Vagina (tissue), 2 donors: Measurements from ENCODE around the gene PLAAT4. TPM values are rescaled to one million over a fixed set of nuclear protein-coding genes. Genes with fewer than 3 reads are reported as not detected.

ENCODE experiments used
- DNase-seq, 2 donors: peaks; one replicate each; pipeline ENCODE4 v3.0.0-alpha.2; 2017; ENCODE audit errors: extremely low spot score in 2 of 2
- H3K27ac ChIP-seq: fragments of 200-600 bp; sonication (generic); one replicate; pipeline ENCODE4 v1.5.1; 2019
- H3K27me3 ChIP-seq: fragments of 200-600 bp; sonication (generic); one replicate; pipeline ENCODE4 v1.5.1; 2019
- H3K36me3 ChIP-seq, 2 donors: fragments of 200-600 bp; sonication (generic); one replicate each; pipeline ENCODE4 v1.5.1; 2017 to 2019
- H3K4me1 ChIP-seq: fragments of 200-600 bp; sonication (generic); one replicate; pipeline ENCODE4 v1.5.1; 2019
- H3K4me3 ChIP-seq, 2 donors: fragments of 200-600 bp; sonication (generic); 1 replicate in 1 of 2; 2 replicates in 1 of 2; pipeline ENCODE4 v1.5.1; 2016 to 2019
- H3K9me3 ChIP-seq: fragments of 200-600 bp; sonication (generic); one replicate; pipeline ENCODE4 v1.5.1; 2019
- POLR2A ChIP-seq, 2 donors: fragments of 450-650 bp; IDR thresholded peaks; one replicate each; pipeline ENCODE4 v1.6.1; 2017; ENCODE audit warnings: antibody characterized with exemption in 2 of 2, mild to moderate bottlenecking in 2 of 2, moderate library complexity in 2 of 2
- POLR2AphosphoS5 ChIP-seq, 2 donors: sonication (generic); formaldehyde crosslinking; IDR thresholded peaks; one replicate each; pipeline ENCODE4 v1.9.0; 2017; ENCODE audit warnings: antibody characterized with exemption in 2 of 2, mild to moderate bottlenecking in 2 of 2, low read depth in 1 of 2; ENCODE audit not compliant: insufficient read depth in 1 of 2
- intact Hi-C: fragments of 100-400 bp; cut with DNase I; formaldehyde crosslinking; loops from one replicate; pipeline ENCODE4 v1.15.1; 2023
- total RNA-seq: library from RNA; depleted of rRNA; stranded (reverse); fragments of >200 nt; gene quantifications from one replicate; pipeline ENCODE4 v1.2.3, GENCODE V29; 2016
- TF ChIP-seq, protein P1 (sequence below), 3 experiments: fragments of 450-650 bp in 2 of 3; fragments of 200-600 bp in 1 of 3; sonication (generic) in 1 of 3; IDR thresholded peaks; one replicate each; pipeline ENCODE4 v1.5.1; 2017 to 2019; ENCODE audit warnings: antibody characterized with exemption in 3 of 3, mild to moderate bottlenecking in 2 of 3, moderate library complexity in 2 of 3

The PLAAT4 gene
- total RNA-seq, 1 donor from 2014 or later = 43.5 TPM

DNA sequence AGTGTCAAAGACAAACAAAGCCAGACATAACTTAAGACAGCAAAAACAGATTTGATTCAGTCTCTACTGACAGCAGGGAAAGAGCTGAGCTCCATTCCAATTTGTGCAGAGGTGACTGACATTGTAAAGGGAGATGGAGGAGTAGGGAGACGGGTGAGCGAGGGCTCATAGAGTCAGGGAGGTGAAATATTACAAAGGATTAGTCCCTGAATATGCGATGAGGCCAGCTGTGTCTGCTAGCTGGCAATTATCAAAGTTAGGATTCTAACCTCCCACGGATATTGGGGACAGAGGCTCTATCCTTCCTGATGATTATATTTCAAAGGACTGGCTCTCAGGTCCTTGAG is 18.2 kb downstream of the PLAAT4 start:
- Histone ChIP-seq H3K27me3 (no peaks in the 10 kb centered on the region), H3K9me3 (no peaks in the 10 kb centered on the region), H3K36me3 (no peaks in the 10 kb centered on the region), H3K4me3 (no peak overlapping the region), H3K27ac (no peak overlapping the region), H3K4me1 (no peaks in the 10 kb centered on the region)
- DNase-seq = no peak
- intact Hi-C loops = no loop called here
- TF ChIP-seq POLR2A (IDR thresholded peaks at IDR 0.05) (no peak), POLR2AphosphoS5 (IDR thresholded peaks at IDR 0.05; ENCODE audit: insufficient read depth in 1 of 2, low read depth in 1 of 2) (no peak)
- TF ChIP-seq, protein P1, sequence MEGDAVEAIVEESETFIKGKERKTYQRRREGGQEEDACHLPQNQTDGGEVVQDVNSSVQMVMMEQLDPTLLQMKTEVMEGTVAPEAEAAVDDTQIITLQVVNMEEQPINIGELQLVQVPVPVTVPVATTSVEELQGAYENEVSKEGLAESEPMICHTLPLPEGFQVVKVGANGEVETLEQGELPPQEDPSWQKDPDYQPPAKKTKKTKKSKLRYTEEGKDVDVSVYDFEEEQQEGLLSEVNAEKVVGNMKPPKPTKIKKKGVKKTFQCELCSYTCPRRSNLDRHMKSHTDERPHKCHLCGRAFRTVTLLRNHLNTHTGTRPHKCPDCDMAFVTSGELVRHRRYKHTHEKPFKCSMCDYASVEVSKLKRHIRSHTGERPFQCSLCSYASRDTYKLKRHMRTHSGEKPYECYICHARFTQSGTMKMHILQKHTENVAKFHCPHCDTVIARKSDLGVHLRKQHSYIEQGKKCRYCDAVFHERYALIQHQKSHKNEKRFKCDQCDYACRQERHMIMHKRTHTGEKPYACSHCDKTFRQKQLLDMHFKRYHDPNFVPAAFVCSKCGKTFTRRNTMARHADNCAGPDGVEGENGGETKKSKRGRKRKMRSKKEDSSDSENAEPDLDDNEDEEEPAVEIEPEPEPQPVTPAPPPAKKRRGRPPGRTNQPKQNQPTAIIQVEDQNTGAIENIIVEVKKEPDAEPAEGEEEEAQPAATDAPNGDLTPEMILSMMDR (IDR thresholded peaks at IDR 0.05) = no peak

DNA sequence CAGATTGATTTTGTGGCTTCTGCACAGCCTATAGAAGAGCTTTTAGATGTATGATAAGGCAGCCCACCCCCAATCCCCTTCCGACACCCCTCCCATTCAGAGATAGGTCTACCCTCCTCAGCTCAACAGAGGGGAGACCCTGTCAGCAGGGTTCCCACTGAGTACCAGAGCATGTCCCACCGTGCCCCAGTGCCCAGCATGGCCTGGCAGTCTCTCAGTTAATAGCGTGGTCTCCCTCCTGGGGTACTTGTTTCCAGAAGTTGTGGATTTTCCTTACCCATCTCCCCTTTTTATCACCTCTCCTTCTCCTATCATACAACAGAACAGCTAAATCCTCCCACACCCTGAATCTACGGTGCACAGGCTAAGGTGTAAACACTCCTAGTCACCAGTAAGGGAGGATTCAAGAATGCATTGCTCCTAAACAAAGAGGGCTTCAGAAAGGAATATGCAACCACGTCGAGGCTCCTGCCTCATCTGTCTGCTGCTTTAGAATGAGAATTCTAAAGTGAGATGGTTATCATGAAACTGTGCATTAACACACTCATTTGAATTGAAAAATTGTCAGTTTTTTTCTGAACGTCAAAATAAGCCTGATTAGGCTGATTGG is 19.9 kb downstream of the PLAAT4 start:
- peaks cover 7% of the 10 kb centered on the region for H3K4me1 ChIP-seq
- TF ChIP-seq, protein P1 (IDR thresholded peaks at IDR 0.05) = no peak
- no peak for TF ChIP-seq POLR2A (IDR thresholded peaks at IDR 0.05)
- no peak for TF ChIP-seq POLR2AphosphoS5 (IDR thresholded peaks at IDR 0.05; ENCODE audit: insufficient read depth in 1 of 2, low read depth in 1 of 2)
- intact Hi-C loops = no loop called here
- no peaks in the 10 kb centered on the region for H3K27me3 ChIP-seq
- H3K9me3 ChIP-seq = no peaks in the 10 kb centered on the region
- DNase-seq = no peak
- no peak overlapping the region for H3K27ac ChIP-seq
- no peak overlapping the region for H3K4me3 ChIP-seq
- H3K36me3 ChIP-seq = no peaks in the 10 kb centered on the region

DNA sequence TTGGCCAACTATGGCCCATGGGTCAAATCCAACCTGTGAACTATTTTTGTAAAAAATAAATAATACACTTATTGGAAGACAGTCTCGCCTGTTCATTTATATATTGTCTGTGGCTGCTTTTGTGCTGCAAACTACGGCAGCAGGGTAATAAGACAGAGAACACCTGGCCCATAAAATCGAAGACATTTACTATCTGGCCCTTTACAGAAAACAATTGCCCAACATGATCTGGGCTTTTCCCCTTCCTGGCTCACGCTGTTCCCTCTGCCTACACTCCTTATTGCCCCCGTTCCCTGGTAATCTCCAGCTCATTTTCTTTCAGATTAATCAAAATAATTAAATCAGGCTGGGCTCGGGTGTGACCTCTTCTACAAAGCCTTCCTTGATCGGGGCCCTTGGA is 21.0 kb downstream of the PLAAT4 start:
- TF ChIP-seq POLR2AphosphoS5 (IDR thresholded peaks at IDR 0.05; ENCODE audit: insufficient read depth in 1 of 2, low read depth in 1 of 2) = no peak
- TF ChIP-seq POLR2A (IDR thresholded peaks at IDR 0.05) = no peak
- TF ChIP-seq, protein P1 (IDR thresholded peaks at IDR 0.05) = no peak
- H3K36me3 ChIP-seq = no peaks in the 10 kb centered on the region
- H3K4me3 ChIP-seq = no peak overlapping the region
- no peaks in the 10 kb centered on the region for H3K27me3 ChIP-seq
- no peak for DNase-seq
- intact Hi-C loops = no loop called here
- no peaks in the 10 kb centered on the region for H3K9me3 ChIP-seq
- H3K4me1 ChIP-seq = peaks cover 7% of the 10 kb centered on the region
- H3K27ac ChIP-seq = no peak overlapping the region

DNA sequence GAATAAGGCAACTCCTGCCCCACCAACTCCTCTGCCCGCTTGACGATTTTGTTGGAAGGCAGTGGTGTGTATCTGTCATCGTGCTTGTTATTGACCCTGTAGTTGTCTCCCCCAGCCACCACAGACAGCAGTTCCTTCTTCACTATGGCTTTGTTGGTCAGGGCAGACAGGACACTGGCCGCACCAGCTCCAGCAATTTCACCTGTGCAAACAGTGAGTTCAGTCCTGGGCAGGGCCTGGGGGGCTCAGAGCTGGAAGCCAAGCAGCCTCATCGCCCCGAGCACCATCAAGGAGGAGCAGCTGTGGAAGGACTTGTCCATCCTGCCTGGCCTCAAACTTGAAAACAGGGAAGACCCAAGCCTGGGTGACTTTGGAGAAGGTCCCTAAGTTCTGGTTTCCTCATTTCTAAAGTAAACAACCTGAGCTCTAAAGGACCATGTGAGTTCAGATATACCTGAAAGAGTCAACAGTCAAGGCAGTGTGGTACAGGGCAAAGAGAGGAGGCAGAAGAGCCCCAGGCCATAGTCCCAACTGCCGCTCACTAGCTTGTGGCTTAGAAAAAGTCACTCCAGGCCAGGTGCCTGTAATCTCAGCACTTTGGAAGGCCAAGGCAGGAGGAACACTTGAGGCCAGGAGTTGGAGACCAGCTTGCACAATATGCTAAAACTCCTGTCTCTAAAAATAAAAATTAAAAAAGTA is 22.0 kb downstream of the PLAAT4 start:
- H3K36me3 ChIP-seq = no peaks in the 10 kb centered on the region
- intact Hi-C loops = no loop called here

More for the DNA sequence above, 22.0 kb downstream of the PLAAT4 start:
- Histone ChIP-seq H3K27ac (no peak overlapping the region), H3K9me3 (no peaks in the 10 kb centered on the region), H3K4me3 (no peak overlapping the region), H3K27me3 (no peaks in the 10 kb centered on the region), H3K4me1 (peaks cover 7% of the 10 kb centered on the region)
- no peak for DNase-seq
- TF ChIP-seq, protein P1 (IDR thresholded peaks at IDR 0.05) = no peak
- no peak for TF ChIP-seq POLR2A (IDR thresholded peaks at IDR 0.05)
- TF ChIP-seq POLR2AphosphoS5 (IDR thresholded peaks at IDR 0.05; ENCODE audit: insufficient read depth in 1 of 2, low read depth in 1 of 2) = no peak
